GM18508 (cell line): Measurements from ENCODE around the gene TPO.
"Not testable (repeated sequence)": the region's sequence is repeated elsewhere in the genome, so short reads cannot be mapped to it uniquely, and the experiment has no call there.

ENCODE experiments used
- ATAC-seq: cut with Tn5 transposase; IDR thresholded peaks from one replicate; pipeline ENCODE4 v1.9.1; 2021; ENCODE audit warnings: moderate number of reproducible peaks; ENCODE audit not compliant: insufficient read depth, unreplicated experiment

The TPO gene

GRCh38 chr2:1498176-1498575, 84.9 kb downstream of the TPO start:
- no peak for ATAC-seq

GRCh38 chr2:1499033-1499795, 86.0 kb downstream of the TPO start:
- ATAC-seq: no peak

- no peak for ATAC-seq
Measured at GRCh38 chr2:1501038-1501851, 88.0 kb downstream of the TPO start.

- ATAC-seq: no peak
Measured at GRCh38 chr2:1501991-1502390, 88.7 kb downstream of the TPO start.

GRCh38 chr2:1502891-1503304, 89.6 kb downstream of the TPO start:
- ATAC-seq: no peak

- no peak for ATAC-seq
Measured at GRCh38 chr2:1503471-1504310, 90.4 kb downstream of the TPO start.

GRCh38 chr2:1504311-1504750, 91.1 kb downstream of the TPO start:
- no peak for ATAC-seq

- ATAC-seq: no peak
Measured at GRCh38 chr2:1505031-1505441, 91.8 kb downstream of the TPO start.

GRCh38 chr2:1509271-1510065, 96.2 kb downstream of the TPO start:
- no peak for ATAC-seq

- ATAC-seq: no peak
Measured at GRCh38 chr2:1510176-1510575, 96.9 kb downstream of the TPO start.

- no peak for ATAC-seq
Measured at GRCh38 chr2:1511455-1511854, 98.2 kb downstream of the TPO start.

- ATAC-seq: no peak
Measured at GRCh38 chr2:1512321-1513289, 99.3 kb downstream of the TPO start.

GRCh38 chr2:1514391-1515072, 101.3 kb downstream of the TPO start:
- no peak for ATAC-seq

GRCh38 chr2:1515073-1515430, 101.8 kb downstream of the TPO start:
- ATAC-seq: no peak

GRCh38 chr2:1515986-1516797, 102.9 kb downstream of the TPO start:
- no peak for ATAC-seq

GRCh38 chr2:1516798-1517060, 103.5 kb downstream of the TPO start:
- ATAC-seq: no peak

GRCh38 chr2:1517291-1517690, 104.0 kb downstream of the TPO start:
- ATAC-seq: not testable (repeated sequence)

- no peak for ATAC-seq
Measured at GRCh38 chr2:1517786-1518185, 104.5 kb downstream of the TPO start.
